ENCODE results near the gene PML.
A peak's percentile ranks its signal among the peaks of the same experiment; 100 is the strongest.

PML gene

GRCh38 chr15:74008901-74009300 lies 14.4 kb downstream of the PML start:
- DNase-seq: no peak

- peak; percentile 41 for DNase-seq
Observed at GRCh38 chr15:74010929-74011540, 16.5 kb downstream of the PML start.

- DNase-seq: no peak
Observed at GRCh38 chr15:74011610-74012009, 17.1 kb downstream of the PML start.

GRCh38 chr15:74013374-74013894 lies 18.9 kb downstream of the PML start:
- no peak for DNase-seq

- DNase-seq: no peak
Observed at GRCh38 chr15:74019734-74020133, 25.2 kb downstream of the PML start.

- no peak for DNase-seq
Observed at GRCh38 chr15:74022706-74023470, 28.4 kb downstream of the PML start.

- no peak for DNase-seq
Observed at GRCh38 chr15:74024687-74025086, 30.2 kb downstream of the PML start.

- no peak for DNase-seq
Observed at GRCh38 chr15:74025436-74025835, 30.9 kb downstream of the PML start.

- DNase-seq: no peak
Observed at GRCh38 chr15:74027688-74028087, 33.2 kb downstream of the PML start.

- DNase-seq: no peak
Observed at GRCh38 chr15:74028646-74029045, 34.1 kb downstream of the PML start.

- no peak for DNase-seq
Observed at GRCh38 chr15:74032046-74032445, 37.5 kb downstream of the PML start.

- no peak for DNase-seq
Observed at GRCh38 chr15:74032606-74033561, 38.4 kb downstream of the PML start.

- no peak for DNase-seq
Observed at GRCh38 chr15:74034206-74034755, 39.8 kb downstream of the PML start.

GRCh38 chr15:74035121-74036017 lies 40.9 kb downstream of the PML start:
- DNase-seq: no peak

- peak; percentile 46 for DNase-seq
Observed at GRCh38 chr15:74036271-74037170, 42.0 kb downstream of the PML start.

GRCh38 chr15:74037171-74038117 lies 42.9 kb downstream of the PML start:
- no peak for DNase-seq

GRCh38 chr15:74038707-74039655 lies 44.5 kb downstream of the PML start:
- peak; percentile 81 for DNase-seq

GRCh38 chr15:74039656-74040010 lies 45.1 kb downstream of the PML start:
- no peak for DNase-seq
